ENCODE measurements around the gene NDUFS7.
A peak's percentile ranks its signal among the peaks of the same experiment; 100 is the strongest.

Gene NDUFS7

DNA sequence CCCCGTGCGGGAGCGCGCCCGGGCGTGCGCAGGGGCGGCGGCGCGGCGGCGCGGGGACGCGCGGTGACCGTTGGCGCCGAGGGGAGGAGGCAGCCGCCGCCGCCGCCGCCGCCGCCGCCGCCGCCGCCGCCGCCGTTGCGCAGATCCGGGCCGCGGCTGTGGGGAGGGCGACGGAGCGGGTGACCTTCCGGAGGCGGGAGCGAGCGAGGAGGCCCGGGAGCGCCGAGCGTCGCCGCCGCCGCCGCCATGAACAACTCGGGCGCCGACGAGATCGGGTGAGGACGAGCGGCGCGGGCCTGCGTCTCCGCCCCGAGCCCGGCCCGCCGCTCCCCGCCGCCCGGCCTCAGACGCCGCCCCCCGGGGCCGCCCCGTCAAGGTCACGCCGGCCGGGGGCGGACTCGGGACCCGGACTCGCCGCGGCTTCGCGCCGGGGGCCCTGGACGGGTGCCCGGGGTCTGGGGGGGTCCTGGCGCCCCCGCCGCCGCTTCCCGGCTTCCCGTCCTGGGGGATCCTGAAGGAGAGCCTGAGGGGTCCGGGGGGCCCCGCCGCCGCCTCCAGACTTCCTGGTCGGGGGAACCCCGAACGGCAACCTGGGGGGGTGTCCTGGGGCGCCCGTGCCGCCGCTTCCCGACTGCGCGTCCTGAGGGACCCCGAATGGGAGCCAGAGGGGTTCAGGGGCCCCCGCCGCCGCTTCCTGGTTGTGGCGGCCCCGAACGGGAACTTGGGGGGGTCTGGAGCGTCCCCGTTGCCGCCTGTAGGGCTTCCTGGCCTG, 24.0 kb downstream of the NDUFS7 start, which contains the start of gene DAZAP1:
TSS of gene DAZAP1 (plus strand) at position 59 of the 772 bp plus-strand sequence. CDS start at position 247, 188 bp downstream.
- Mint-ChIP-seq H3K36me3 (ENCODE audit: insufficient read depth) (peaks cover 49% of the 10 kb centered on the region), H3K9me3 (no peaks in the 10 kb centered on the region), H3K4me1 (ENCODE audit: low read depth in 2 of 2) (peaks cover 43 to 44% of the 10 kb centered on the region in 2 donors), H3K27ac (peak within 1 kb of the TSS; percentile 89 to 96), H3K27me3 (peaks cover 3 to 10% of the 10 kb centered on the region in 2 donors), H3K4me3 (peak within 1 kb of the TSS; percentile 91 to 98)
- ATAC-seq (replicated peaks): peak; percentile 25
- peak; percentile 40 to 49 (median 41) for DNase-seq

DNA sequence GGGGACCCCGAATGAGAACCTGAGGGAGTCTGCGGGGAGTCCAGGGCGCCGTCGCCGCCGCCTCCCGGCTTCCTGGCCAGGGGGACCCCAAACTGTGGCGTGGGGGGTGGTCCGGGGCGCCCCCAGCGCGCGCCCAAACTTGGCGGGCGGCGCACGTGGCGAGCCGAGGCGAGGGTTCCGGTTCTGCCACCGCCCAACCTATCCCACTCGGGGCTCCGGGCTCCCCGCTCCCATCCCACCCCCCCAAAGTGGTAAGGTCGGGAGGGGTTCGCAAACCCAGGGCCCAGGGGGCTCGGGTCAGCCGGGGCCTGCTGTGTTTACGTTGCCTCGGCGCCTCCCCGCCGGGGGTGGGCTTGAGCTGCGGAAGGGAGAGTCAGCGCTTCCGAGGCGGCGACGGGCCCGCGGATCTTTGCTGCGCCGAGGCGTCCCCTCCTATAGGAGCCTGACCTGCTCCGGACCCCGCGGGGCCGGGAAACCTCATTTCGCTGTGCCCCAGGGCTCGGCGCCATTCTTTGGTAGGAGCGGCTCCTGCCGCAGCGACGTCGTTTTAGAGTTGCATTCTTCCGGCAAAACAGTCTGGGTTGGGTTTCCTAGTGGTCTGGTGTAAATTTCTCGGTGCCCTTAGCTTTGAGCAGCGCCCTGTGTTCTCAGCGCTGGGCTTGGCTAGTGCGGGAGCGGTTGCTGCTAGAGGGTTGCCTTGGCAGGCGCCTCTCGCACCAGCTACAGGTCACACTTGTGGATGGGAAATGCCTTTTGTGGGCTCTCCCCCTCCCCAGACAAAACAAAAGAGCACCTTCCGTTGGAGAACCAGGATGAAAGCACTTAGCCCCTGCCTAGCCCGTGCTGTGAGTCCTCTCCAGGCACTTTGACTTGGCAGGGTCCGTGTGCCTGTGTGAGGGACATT, 24.8 kb downstream of the NDUFS7 start:
- no peaks in the 10 kb centered on the region for H3K9me3 Mint-ChIP-seq
- H3K4me3 Mint-ChIP-seq: peak overlapping the region; percentile 91 to 98
- DNase-seq (peak; percentile 57 to 68 (median 64)), ATAC-seq (replicated peaks) (peak; percentile 34)
- peaks cover 46 to 52% of the 10 kb centered on the region in 2 donors for H3K4me1 Mint-ChIP-seq (ENCODE audit: low read depth in 2 of 2)
- H3K27me3 Mint-ChIP-seq: peaks cover 0 to 1% of the 10 kb centered on the region in 2 donors
- H3K27ac Mint-ChIP-seq: peak overlapping the region; percentile 89 to 96
- peaks cover 56% of the 10 kb centered on the region for H3K36me3 Mint-ChIP-seq (ENCODE audit: insufficient read depth)

DNA sequence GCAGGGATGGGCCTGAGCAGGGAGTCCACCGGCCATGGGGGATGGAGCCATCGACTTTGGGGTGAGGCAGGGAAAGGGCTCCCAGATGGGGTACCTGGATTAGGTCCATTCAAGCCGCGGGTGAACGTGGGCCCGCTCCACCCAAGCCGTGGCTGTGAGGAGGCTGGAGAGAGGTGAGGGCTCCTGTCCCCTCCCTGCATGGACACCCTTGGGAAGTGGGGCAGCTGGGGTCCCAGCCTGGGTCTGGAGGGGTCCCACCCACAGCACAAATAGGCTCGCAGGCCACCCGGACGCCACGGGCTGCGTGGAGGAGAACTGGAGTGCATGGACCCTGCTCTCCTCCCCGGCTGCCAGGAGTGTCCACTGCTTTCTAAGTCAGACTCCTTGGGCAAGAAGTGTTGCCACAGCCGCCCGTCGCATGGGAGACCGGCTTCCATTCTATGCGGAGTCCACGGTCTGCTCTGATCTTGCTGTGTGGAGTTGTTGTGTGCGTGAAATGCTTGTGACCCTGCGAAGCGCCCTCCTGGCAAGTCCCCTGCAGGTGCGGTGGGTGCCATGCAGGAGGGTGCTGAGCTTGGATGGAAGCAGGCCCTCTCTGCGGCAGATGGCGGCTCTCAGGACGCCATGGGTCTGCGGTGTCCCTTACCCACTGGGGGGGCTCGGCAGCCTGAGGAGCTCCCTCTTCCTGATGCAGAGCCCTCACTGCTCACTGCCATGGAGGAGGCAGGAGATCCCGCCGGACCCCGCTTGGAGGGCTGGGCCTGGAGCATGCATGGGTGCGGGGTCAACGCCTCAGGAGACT, 25.7 kb downstream of the NDUFS7 start:
- Mint-ChIP-seq H3K4me3 (peak overlapping the region; percentile 91 to 98), H3K4me1 (ENCODE audit: low read depth in 2 of 2) (peaks cover 47 to 56% of the 10 kb centered on the region in 2 donors), H3K9me3 (no peaks in the 10 kb centered on the region), H3K27ac (peak overlapping the region; percentile 89 to 96), H3K27me3 (no peaks in the 10 kb centered on the region), H3K36me3 (ENCODE audit: insufficient read depth) (peaks cover 58% of the 10 kb centered on the region)
- no peak for ATAC-seq (replicated peaks)
- DNase-seq: no peak

DNA sequence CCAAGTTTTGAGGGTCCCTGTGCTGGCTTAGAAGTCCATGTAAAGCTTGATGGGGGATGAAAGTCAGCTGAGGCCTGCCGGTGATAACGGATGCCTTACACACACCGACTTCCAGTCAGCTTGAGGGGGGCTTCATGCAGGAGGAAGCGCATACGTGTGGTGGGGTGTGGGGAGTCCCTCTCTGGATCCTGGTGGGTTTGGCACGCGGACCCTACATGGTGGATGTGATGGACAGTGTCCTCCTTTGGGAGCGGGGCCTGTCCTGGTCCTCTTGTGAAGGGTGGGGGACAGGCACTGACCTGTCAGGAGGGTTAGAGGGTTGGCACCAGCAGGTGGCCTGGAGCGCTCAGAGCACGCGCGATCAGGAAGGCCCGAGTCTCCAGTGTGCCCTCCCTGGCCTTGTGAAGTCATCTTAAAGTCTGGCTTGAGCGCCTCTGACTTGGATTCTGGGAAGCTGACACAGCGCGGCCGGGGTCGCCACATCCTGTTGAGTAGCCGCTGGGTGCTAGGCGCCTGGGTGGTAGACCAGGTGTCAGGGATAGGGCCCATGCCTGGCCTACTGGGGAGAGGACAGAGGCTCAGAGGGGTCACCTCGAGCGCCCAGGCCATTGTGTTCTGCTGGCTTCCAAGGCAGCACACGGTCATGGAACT, 26.6 kb downstream of the NDUFS7 start:
- H3K4me3 Mint-ChIP-seq: peak overlapping the region; percentile 91 to 98
- ATAC-seq (replicated peaks) (no peak), DNase-seq (no peak)
- H3K27ac Mint-ChIP-seq: peak overlapping the region; percentile 89 to 96
- H3K27me3 Mint-ChIP-seq: no peaks in the 10 kb centered on the region
- H3K9me3 Mint-ChIP-seq: no peaks in the 10 kb centered on the region
- peaks cover 63% of the 10 kb centered on the region for H3K36me3 Mint-ChIP-seq (ENCODE audit: insufficient read depth)
- peaks cover 52 to 62% of the 10 kb centered on the region in 2 donors for H3K4me1 Mint-ChIP-seq (ENCODE audit: low read depth in 2 of 2)

DNA sequence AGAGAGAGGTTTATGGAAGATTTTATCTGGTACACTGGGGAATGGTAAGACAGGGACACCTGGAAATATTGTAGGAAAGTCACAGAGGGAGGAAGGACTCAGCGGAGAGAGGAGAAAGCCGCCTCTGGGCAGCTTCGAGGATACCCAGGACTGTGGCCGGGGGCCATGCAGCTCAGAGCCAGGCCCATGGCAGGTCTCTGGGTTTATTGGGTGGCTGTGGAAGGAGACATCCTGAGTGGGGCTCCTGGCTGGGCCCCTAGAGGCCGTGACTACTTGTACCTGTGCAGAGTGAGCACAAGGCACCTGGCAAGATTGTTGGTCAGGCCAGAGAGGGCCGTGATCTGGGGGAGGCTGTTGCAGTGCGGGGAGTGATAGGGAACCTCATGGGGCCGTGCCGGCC, 27.1 kb downstream of the NDUFS7 start:
- Mint-ChIP-seq H3K27ac (peak overlapping the region; percentile 89 to 96), H3K4me3 (peak overlapping the region; percentile 91 to 98), H3K27me3 (no peaks in the 10 kb centered on the region), H3K4me1 (ENCODE audit: low read depth in 2 of 2) (peaks cover 56 to 67% of the 10 kb centered on the region in 2 donors), H3K36me3 (ENCODE audit: insufficient read depth) (peaks cover 68% of the 10 kb centered on the region), H3K9me3 (no peaks in the 10 kb centered on the region)
- DNase-seq (no peak), ATAC-seq (replicated peaks) (no peak)

DNA sequence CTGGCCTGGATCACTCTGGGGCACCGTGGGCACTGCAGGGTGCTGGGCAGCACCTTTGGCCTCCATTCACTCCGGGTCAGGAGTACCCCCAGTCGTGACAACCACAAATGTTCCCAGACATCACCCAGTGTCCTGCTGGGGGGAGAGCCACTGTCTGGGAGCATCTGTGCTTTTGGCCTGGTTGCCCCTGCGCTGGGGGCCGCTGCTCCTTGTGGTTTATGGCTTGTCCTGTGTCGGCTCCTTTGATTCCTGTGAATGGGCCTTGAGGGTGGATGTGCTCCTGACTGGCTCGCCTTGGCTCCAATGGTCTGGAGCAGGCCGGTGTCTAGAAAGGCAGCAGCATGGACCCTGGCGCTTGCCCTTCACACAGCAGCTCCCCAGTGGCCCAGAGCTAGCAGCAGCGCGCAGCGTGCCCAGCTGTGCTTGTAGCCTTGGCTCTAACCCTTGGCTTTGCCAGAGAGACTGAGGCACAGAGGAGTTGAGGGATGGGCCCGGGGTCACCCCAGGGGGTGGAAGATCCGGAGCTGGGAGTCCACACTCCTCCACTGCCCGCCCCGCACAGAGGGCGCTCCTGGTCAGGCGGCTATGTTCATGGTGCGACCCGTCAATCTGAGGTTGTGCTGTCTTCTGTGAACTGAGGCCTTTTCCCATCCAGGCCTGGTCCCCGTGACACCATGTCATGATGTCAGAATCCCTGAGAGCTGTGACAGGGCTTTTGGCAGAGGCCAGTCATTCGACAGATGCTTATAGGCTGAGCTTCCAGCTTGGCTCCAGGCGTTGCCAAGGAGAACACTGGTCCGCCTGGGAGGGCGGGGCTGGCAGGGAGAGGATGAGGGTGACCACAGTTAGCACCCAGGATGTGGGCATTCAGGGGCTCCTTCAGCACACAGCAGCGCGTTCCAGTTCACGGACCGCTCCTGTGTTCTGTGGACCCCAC, 27.8 kb downstream of the NDUFS7 start:
- peak overlapping the region; percentile 91 to 98 for H3K4me3 Mint-ChIP-seq
- DNase-seq: peak; percentile 46 to 67 (median 67)
- no peaks in the 10 kb centered on the region for H3K9me3 Mint-ChIP-seq
- H3K4me1 Mint-ChIP-seq (ENCODE audit: low read depth in 2 of 2): peaks cover 60 to 69% of the 10 kb centered on the region in 2 donors
- H3K36me3 Mint-ChIP-seq (ENCODE audit: insufficient read depth): peaks cover 72% of the 10 kb centered on the region
- no peaks in the 10 kb centered on the region for H3K27me3 Mint-ChIP-seq
- peak; percentile 35 for ATAC-seq (replicated peaks)
- H3K27ac Mint-ChIP-seq: peak overlapping the region; percentile 89 to 96

DNA sequence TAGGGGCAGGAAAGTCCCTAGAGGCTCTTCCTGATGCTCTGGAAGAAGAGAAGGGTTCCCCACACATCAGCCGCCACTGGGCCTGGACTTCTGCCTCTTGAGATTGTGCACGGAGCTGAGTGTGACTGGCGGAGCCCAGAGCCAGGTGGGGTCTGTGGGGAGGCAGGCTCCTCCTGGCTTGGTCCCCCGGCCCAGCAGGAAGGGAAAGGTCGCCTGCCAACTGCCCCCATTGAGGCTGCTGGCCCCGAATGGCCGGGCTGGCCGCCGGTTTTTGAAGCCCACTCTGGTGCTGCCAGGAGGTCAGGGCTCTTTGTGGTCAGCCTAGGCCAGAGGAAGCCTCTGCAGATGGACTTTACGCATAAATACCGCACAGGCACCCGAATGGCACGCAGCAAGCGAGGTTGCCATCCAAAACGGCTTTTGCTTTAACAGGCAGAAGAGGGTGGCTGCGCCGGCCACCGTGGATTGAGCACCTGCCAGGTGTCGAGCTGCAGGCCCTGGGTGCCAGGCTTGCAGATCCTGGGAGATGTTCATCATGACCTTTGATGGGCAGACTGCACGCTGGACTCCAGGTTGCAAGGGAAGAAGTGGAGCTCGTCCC, 28.7 kb downstream of the NDUFS7 start:
- no peaks in the 10 kb centered on the region for H3K27me3 Mint-ChIP-seq

DNA sequence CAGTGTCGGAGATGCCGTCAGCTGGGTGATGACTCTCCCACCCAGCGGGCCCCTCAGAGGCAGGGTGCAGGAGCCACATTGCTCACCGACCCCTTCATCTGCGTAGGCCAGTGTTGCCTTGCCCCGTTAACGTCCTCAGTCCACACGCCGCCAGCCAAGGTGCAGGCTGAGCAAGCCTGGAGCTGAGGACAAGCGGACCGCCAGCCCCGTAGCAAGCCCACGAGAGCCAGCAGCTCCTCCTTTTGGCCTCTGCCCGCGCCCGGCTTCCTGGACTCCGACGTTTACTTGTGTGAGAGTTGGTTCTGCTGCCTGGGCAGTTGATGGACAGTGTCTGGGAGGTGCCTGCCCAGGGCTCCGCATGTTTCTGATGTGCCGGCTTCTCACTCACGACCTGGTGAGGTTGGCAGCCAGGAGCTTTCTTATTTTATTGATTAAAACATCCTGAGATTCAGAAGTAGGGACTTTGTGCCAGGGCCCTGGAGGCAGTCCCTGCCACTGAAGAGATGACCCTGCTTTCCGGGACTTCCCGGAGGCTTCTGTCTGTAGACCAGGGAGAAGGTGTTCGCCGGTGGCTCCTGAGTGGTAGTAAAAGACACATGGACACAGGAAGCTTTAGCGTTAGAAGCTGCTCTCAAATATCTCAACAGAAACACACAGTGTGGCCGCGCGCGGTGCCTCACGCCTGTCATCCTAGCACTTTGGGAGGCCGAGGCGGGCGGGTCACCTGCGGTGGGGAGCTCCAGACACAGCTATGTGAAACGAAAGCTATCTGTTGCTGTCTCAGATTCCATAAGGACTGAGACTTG, 29.5 kb downstream of the NDUFS7 start:
- no peak for DNase-seq
- Mint-ChIP-seq H3K27me3 (no peaks in the 10 kb centered on the region), H3K36me3 (ENCODE audit: insufficient read depth) (peaks cover 76% of the 10 kb centered on the region), H3K9me3 (no peaks in the 10 kb centered on the region), H3K4me1 (ENCODE audit: low read depth in 2 of 2) (peaks cover 69 to 74% of the 10 kb centered on the region in 2 donors), H3K27ac (peak overlapping the region in 1 of 2 donors; percentile 88), H3K4me3 (peak overlapping the region; percentile 54 to 98)
- no peak for ATAC-seq (replicated peaks)

More for the DNA sequence above, 28.7 kb downstream of the NDUFS7 start:
- Mint-ChIP-seq H3K36me3 (ENCODE audit: insufficient read depth) (peaks cover 72% of the 10 kb centered on the region), H3K4me3 (peak overlapping the region; percentile 91 to 98), H3K4me1 (ENCODE audit: low read depth in 2 of 2) (peaks cover 64 to 72% of the 10 kb centered on the region in 2 donors), H3K27ac (peak overlapping the region; percentile 89 to 94), H3K9me3 (no peaks in the 10 kb centered on the region)
- DNase-seq (no peak), ATAC-seq (replicated peaks) (no peak)

DNA sequence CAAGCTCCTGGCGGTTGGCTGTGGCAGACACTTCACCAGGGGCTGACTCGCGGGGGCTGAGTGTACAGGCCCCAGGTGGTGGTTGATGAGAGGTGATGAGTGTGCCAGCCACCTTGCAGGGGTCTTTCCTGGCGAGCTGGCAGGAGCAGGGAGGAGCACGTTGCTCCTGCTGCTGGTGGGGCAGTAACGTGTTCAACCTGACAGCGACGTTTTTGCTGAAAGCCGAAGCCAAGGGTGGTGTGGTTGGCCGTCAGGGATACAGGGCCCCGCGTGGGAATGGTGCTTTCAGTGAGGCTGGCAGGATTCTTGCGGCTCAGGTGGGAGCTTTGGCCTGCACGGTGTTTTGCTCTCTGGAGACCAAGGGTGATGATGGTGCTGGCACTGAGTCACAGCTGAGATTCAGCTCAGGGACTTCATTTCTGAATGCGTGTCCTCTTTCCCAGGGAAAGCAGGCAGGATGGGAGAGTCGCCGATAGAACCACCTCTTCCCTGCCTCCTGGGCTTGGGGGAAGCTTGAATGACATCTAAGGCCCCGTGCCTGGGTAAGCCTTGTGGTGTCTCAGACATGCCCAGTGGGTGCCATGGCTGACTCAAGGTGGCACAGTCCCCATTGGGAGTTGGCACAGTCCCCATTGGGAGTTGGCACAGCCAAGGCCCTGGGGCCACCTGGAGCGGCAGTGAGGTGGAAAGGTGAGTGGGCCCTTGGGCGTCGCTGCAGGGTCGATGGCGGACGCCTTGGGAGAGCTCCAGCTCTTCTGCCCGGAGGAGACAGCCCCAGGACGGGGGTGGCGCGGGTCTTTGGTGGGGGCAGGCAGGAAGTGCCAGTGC, 32.5 kb downstream of the NDUFS7 start:
- H3K4me3 Mint-ChIP-seq: peak overlapping the region; percentile 59 to 74
- H3K9me3 Mint-ChIP-seq: no peaks in the 10 kb centered on the region
- DNase-seq (no peak), ATAC-seq (replicated peaks) (no peak)
- H3K4me1 Mint-ChIP-seq (ENCODE audit: low read depth in 2 of 2): peaks cover 44 to 49% of the 10 kb centered on the region in 2 donors
- no peaks in the 10 kb centered on the region for H3K27me3 Mint-ChIP-seq
- H3K27ac Mint-ChIP-seq: peak overlapping the region; percentile 79 to 88
- H3K36me3 Mint-ChIP-seq (ENCODE audit: insufficient read depth): peaks cover 81% of the 10 kb centered on the region

DNA sequence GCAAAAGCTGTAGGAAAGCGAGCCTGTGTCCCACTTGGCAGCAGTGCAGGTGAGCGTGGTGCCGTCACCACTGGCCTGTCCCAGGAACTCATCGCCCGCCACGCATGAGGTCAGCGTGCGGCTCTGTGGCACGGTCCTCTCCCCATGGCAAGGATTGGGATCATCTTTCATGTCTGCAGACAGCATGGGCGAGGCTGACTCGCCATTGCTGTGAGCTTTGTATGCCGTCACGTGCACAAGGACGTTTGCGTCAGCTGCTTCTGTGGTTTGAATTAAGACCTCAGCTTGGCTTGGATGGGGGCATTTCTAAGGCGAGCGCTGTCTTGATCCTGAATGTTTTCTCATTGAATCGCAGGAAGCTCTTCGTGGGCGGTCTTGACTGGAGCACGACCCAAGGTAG, 33.4 kb downstream of the NDUFS7 start:
- no peak for DNase-seq
- H3K36me3 Mint-ChIP-seq (ENCODE audit: insufficient read depth): peaks cover 80% of the 10 kb centered on the region
- H3K27me3 Mint-ChIP-seq: no peaks in the 10 kb centered on the region
- H3K27ac Mint-ChIP-seq: peak overlapping the region in 1 of 2 donors; percentile 32
- ATAC-seq (replicated peaks): no peak
- H3K4me1 Mint-ChIP-seq (ENCODE audit: low read depth in 2 of 2): peaks cover 35 to 39% of the 10 kb centered on the region in 2 donors
- H3K4me3 Mint-ChIP-seq: peak overlapping the region; percentile 12 to 45
- H3K9me3 Mint-ChIP-seq: no peaks in the 10 kb centered on the region
